GM12801 (cell line): ENCODE measurements around the gene MCEMP1.

Experiments
- CTCF ChIP-seq: IDR thresholded peaks from one replicate; pipeline ENCODE4 v1.5.1; 2011; ENCODE audit warnings: control low read depth; ENCODE audit not compliant: insufficient read length; ENCODE audit errors: extremely low read depth

Gene MCEMP1

GRCh38 chr19:7635670-7636069, 41.2 kb upstream of the MCEMP1 start:
- TF ChIP-seq CTCF: no peak

GRCh38 chr19:7636317-7636690, 40.6 kb upstream of the MCEMP1 start:
- TF ChIP-seq CTCF: no peak

- no peak for TF ChIP-seq CTCF
Observed at GRCh38 chr19:7636691-7637373, 40.1 kb upstream of the MCEMP1 start, which contains the start of gene STXBP2. TSS of gene STXBP2 (plus strand) at chr19:7637110. CDS start at chr19:7637150, 40 bp downstream.

GRCh38 chr19:7637374-7638256, 39.3 kb upstream of the MCEMP1 start:
- no peak for TF ChIP-seq CTCF

- no peak for TF ChIP-seq CTCF
Observed at GRCh38 chr19:7638802-7639465, 38.0 kb upstream of the MCEMP1 start.

GRCh38 chr19:7639863-7640348, 37.0 kb upstream of the MCEMP1 start:
- no peak for TF ChIP-seq CTCF

GRCh38 chr19:7640803-7641202, 36.1 kb upstream of the MCEMP1 start:
- TF ChIP-seq CTCF: no peak
